AG10803 (cell line): ENCODE measurements around the gene NUPR1.
"Not testable (repeated sequence)": the region's sequence is repeated elsewhere in the genome, so short reads cannot be mapped to it uniquely, and the experiment has no call there.

ENCODE experiments used
- DNase-seq: peaks from one replicate; pipeline ENCODE4 v3.0.0; 2010; ENCODE audit warnings: low read depth
- H3K4me3 ChIP-seq: 2 replicates; pipeline ENCODE4 v1.5.1; 2011; ENCODE audit warnings: mild to moderate bottlenecking, low read length, control low read depth
- CTCF ChIP-seq: conservative IDR thresholded peaks from 2 replicates; pipeline ENCODE4 v1.5.1; 2011; ENCODE audit warnings: mild to moderate bottlenecking, low read length, control low read depth, inconsistent platforms

The NUPR1 gene

GRCh38 chr16:28555561-28555960 lies 16.8 kb upstream of the NUPR1 start:
- no peak for DNase-seq
- H3K4me3 ChIP-seq: no peak overlapping the region
- no peak for TF ChIP-seq CTCF

- TF ChIP-seq CTCF: no peak
- peak overlapping the region; percentile 67 for H3K4me3 ChIP-seq
- no peak for DNase-seq
Measured at GRCh38 chr16:28554634-28555423, 16.1 kb upstream of the NUPR1 start.

- peak; percentile 89 for DNase-seq
Measured at GRCh38 chr16:28553776-28554633, 15.2 kb upstream of the NUPR1 start, which contains the start of gene SGF29. SGF29 (plus strand) TSS chr16:28553920; CDS start chr16:28581070, 27,150 bp downstream.

GRCh38 chr16:28549301-28549899 lies 10.6 kb upstream of the NUPR1 start:
- TF ChIP-seq CTCF: peak; percentile 63
- DNase-seq: peak; percentile 47

More at GRCh38 chr16:28553776-28554633, 15.2 kb upstream of the NUPR1 start, which contains the start of gene SGF29:
- H3K4me3 ChIP-seq: peak within 1 kb of the TSS; percentile 90
- peak; percentile 27; the same call in 1 of the 2 replicates for TF ChIP-seq CTCF

GRCh38 chr16:28548306-28548802 lies 9.6 kb upstream of the NUPR1 start:
- no peak overlapping the region for H3K4me3 ChIP-seq
- TF ChIP-seq CTCF: no peak
- no peak for DNase-seq

More at GRCh38 chr16:28549301-28549899, 10.6 kb upstream of the NUPR1 start:
- no peak overlapping the region for H3K4me3 ChIP-seq

GRCh38 chr16:28546626-28547025 lies 7.9 kb upstream of the NUPR1 start:
- no peak for TF ChIP-seq CTCF
- no peak overlapping the region for H3K4me3 ChIP-seq
- no peak for DNase-seq

GRCh38 chr16:28545964-28546363 lies 7.2 kb upstream of the NUPR1 start:
- not testable (repeated sequence) for H3K4me3 ChIP-seq, DNase-seq
